Epithelial cell of proximal tubule (primary cell): Measurements from ENCODE around the gene ERGIC3. TPM values are rescaled to one million over a fixed set of nuclear protein-coding genes. Genes with fewer than 3 reads are reported as not detected.

ENCODE experiments used
- DNase-seq: peaks from one replicate; pipeline ENCODE4 v3.0.0-alpha.2; 2011; ENCODE audit warnings: low read depth
- H3K4me3 ChIP-seq: 2 replicates; pipeline ENCODE4 v1.5.1; 2011; ENCODE audit warnings: low read depth, mild to moderate bottlenecking, low read length
- total RNA-seq: library from RNA; depleted of rRNA; stranded (reverse); fragments of >200 nt; gene quantifications from 2 replicates; pipeline ENCODE4 v1.2.3, GENCODE V29; 2015
- TF ChIP-seq, protein P1 (sequence below): conservative IDR thresholded peaks from 2 replicates; pipeline ENCODE4 v1.5.1; 2012; ENCODE audit warnings: low read depth, mild to moderate bottlenecking, low read length

Gene ERGIC3
- total RNA-seq, 1 donor from 2014 or later: 179 TPM

DNA sequence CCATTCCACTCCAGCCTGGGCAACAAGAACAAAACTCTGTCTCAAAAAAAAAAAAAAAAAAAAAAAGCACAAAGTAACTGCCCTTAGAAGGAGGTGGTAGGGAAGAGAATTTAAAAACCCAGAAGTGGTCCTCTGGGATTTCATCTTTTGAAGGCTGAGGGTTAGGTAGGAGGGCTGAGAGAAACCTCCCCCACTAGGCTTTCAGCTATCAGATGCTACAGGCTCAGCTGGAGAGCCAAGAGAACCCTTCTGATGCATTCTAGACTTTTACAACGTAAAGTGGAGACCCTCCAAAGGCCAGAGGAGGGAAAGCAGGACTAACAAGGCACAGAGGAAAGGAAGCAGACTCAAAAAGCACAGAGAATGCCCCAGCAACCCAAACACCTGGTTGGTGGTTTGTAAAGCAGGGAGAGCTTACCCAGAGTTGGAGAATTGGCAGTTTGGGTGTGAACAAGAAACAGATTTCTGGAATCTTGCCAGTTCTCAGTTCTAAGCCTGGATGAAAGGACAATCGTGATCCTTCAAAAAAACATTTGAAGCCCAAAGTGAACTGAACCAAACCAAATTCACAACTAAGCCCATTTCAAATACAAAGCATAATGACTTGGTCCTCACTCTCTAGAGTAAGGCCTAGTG, 50.6 kb downstream of the ERGIC3 start:
- no peak overlapping the region for H3K4me3 ChIP-seq
- TF ChIP-seq, protein P1, sequence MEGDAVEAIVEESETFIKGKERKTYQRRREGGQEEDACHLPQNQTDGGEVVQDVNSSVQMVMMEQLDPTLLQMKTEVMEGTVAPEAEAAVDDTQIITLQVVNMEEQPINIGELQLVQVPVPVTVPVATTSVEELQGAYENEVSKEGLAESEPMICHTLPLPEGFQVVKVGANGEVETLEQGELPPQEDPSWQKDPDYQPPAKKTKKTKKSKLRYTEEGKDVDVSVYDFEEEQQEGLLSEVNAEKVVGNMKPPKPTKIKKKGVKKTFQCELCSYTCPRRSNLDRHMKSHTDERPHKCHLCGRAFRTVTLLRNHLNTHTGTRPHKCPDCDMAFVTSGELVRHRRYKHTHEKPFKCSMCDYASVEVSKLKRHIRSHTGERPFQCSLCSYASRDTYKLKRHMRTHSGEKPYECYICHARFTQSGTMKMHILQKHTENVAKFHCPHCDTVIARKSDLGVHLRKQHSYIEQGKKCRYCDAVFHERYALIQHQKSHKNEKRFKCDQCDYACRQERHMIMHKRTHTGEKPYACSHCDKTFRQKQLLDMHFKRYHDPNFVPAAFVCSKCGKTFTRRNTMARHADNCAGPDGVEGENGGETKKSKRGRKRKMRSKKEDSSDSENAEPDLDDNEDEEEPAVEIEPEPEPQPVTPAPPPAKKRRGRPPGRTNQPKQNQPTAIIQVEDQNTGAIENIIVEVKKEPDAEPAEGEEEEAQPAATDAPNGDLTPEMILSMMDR: no peak

DNA sequence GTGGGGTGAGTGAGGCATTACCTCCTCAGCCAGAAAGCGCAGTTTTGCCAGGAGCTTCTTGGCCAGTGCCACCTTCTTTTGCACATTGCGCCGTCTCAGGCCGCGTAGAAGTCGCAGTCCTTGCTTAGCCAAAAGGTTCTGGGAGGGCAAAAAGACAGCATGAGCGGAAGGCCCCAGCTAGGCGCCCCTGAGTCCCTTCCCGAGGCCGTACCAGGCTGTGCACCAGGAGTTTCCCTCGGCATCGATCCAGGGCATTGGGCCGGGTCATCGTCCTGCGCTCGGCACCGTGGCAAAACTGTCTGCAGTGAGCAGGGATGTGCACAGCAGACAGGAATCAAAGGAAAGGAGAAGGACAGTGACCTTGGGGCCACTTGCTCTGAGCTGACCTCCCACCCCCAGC, 53.6 kb downstream of the ERGIC3 start:
- DNase-seq: no peak
- TF ChIP-seq, protein P1: no peak

More for the DNA sequence above, 50.6 kb downstream of the ERGIC3 start:
- DNase-seq: no peak

DNA sequence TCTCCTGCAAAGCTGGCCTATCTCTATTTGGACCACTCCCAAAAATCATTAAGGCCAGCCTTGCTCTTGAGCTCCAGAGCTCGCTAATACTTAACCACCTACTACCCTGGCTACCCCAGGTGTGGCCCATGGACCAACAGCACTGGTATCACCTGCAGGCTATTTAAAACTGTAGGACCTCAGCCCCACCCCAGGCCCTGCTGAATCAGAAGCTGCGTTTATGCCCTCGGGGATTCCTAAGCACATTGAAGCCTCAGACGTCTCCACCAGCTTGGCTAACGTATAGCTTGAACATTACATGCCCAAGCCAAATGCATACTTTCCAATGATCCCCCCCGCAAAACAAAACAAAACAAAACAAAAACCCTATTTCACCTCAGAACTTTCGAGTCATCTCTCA, 54.0 kb downstream of the ERGIC3 start:
- no peak for DNase-seq
- H3K4me3 ChIP-seq: no peak overlapping the region
- TF ChIP-seq, protein P1: no peak

More for the DNA sequence above, 53.6 kb downstream of the ERGIC3 start:
- H3K4me3 ChIP-seq: no peak overlapping the region

DNA sequence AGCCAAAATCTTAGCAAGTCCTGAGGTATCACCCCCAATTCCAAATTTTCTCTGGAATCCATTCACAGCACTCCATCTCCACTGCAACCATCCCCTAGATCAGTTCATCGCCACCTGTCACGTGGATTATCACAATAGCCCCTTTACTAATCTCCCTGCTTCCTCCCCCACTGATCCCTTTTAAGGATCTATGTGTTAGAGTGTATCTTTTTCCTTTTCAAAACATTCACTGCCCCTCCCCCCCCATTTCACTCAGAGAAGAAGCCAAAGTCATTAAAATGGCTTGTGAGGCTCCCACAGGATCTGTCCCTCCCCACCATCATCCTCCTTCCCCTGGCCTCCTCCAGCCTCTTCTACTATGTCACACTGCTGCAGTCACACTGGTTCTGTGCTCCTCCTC, 55.3 kb downstream of the ERGIC3 start:
- no peak for DNase-seq
- TF ChIP-seq, protein P1: no peak
- H3K4me3 ChIP-seq: no peak overlapping the region

DNA sequence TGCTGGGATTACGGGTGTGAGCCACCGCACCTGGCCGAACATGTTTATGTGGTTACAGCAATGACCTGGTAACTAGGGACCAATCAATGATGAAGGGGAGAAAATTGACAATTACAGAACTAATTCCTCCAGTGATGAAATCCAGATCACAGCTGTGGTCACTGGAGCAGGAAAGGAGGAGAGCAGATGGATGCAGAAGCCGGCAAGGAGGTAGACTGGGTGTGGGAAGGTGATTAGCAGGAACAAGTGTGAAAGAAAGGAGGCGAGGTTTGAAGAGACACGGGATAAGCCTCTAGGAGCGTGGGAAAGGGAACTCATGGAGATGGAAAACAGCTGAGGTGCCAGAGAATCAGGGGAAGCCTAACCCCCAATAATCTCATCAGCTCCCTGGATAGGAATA, 56.6 kb downstream of the ERGIC3 start:
- no peak for DNase-seq
- TF ChIP-seq, protein P1: no peak
- no peak overlapping the region for H3K4me3 ChIP-seq

DNA sequence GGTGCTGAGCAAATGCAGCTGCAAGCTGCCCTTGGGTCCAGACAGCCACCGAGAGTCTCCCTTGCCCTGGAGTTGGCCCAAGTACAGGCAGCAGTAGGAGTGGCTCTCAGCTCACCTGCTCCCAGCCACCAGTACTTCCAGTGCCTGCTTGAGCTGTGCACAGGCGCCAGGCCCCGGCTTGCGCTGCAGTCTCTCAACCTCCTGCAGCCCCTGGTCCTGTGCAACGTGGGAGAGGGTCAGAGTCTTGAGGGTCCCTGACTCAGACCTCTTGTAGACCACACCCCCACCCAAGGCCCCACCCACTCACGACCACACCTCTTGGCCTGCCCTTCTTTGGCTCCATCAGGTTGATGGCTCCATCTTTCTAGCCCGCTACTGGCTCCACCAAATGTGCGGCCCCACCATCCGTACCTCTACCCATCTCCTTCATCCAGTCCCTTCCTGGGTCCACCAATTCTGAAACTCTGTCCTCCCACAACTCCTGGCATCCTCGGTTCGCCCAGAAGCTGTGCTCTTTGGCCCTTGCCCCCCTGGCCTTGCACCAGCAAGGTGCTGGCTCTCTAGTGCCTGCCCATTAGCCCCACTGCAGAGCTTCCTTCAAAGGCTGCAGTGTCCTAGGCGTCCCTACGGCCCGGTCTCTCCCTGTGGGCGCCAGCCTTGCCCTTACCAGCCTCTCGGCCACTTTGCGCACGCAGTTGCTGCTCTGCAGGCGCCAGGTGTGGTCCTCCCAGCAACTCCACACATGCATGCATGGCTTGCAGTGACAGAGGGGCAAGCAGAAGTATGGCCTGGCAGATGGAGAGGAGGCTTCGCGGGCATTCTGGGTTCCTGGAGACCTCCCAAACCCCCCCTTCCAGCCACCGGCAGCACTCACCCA, 57.3 kb downstream of the ERGIC3 start:
- TF ChIP-seq, protein P1: no peak

DNA sequence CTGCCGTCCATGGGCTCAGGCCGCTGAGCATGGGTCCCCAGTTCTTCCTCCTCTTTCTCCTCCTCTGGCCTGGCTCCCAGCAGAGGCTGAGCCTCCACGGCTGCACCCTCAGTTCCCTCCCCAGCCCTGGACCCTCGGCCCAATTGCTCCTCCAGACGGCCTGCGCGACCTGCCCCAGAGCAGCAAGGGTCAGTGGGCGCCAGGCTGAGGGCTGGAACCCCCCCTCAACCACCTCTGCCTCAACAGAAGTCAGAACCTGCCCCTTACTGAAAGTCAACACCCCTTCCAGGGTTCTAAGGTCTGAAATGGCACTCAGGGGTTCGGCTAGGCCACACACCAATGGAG, 57.9 kb downstream of the ERGIC3 start:
- TF ChIP-seq, protein P1: no peak
- no peak for DNase-seq
- no peak overlapping the region for H3K4me3 ChIP-seq

More for the DNA sequence above, 57.3 kb downstream of the ERGIC3 start:
- no peak for DNase-seq
- no peak overlapping the region for H3K4me3 ChIP-seq
